Naive B cell (primary cell): ENCODE measurements around the gene ZBED1. TPM values are rescaled to one million over a fixed set of nuclear protein-coding genes. Genes with fewer than 3 reads are reported as not detected.
"Not testable (repeated sequence)": the region's sequence is repeated elsewhere in the genome, so short reads cannot be mapped to it uniquely, and the experiment has no call there.

ENCODE experiments used
- ATAC-seq, 2 donors: fragments of 150-1000 bp; cut with Tn5 transposase; 2 replicates each; pipeline ENCODE4 v1.10.0; 2021; ENCODE audit warnings: low read depth in 2 of 2, mild to moderate bottlenecking in 2 of 2, moderate library complexity in 2 of 2
- DNase-seq: peaks from one replicate; pipeline ENCODE4 v3.0.0; 2022
- H3K27ac Mint-ChIP-seq, 6 donors: one replicate each; pipeline ENCODE4 v1.8.0; 2020 to 2022; ENCODE audit warnings: mild to moderate bottlenecking in 6 of 6, mixed read lengths in 6 of 6, moderate library complexity in 5 of 6, inconsistent platforms in 2 of 6
- H3K27me3 Mint-ChIP-seq, 3 donors: one replicate each; pipeline ENCODE4 v1.8.0; 2021 to 2022; ENCODE audit warnings: mixed read lengths in 3 of 3, mild to moderate bottlenecking in 1 of 3
- H3K36me3 Mint-ChIP-seq, 2 donors: one replicate each; pipeline ENCODE4 v1.8.0; 2020 to 2022; ENCODE audit warnings: mixed read lengths in 2 of 2, inconsistent platforms in 1 of 2, mild to moderate bottlenecking in 1 of 2
- H3K4me1 Mint-ChIP-seq, 3 donors: one replicate each; pipeline ENCODE4 v1.8.0; 2020 to 2022; ENCODE audit warnings: mixed read lengths in 3 of 3, inconsistent platforms in 1 of 3, mild to moderate bottlenecking in 1 of 3, moderate library complexity in 1 of 3
- H3K4me3 Mint-ChIP-seq, 8 donors: one replicate each; pipeline ENCODE4 v1.8.0; 2020 to 2022; ENCODE audit warnings: mild to moderate bottlenecking in 8 of 8, mixed read lengths in 8 of 8, moderate library complexity in 8 of 8, inconsistent platforms in 2 of 8
- H3K9me3 Mint-ChIP-seq, 7 donors: one replicate each; pipeline ENCODE4 v1.8.0; 2020 to 2022; ENCODE audit warnings: mixed read lengths in 7 of 7, mild to moderate bottlenecking in 5 of 7, inconsistent platforms in 2 of 7, moderate library complexity in 1 of 7
- polyA plus RNA-seq, 6 donors: library from polyadenylated mRNA; unstranded; fragments of 300-500 nt; fragmentation: Illumina TruSeq; gene quantifications; one replicate each; pipeline ENCODE4 v1.2.3, GENCODE V29; 2021; ENCODE audit warnings: low read depth in 6 of 6

ZBED1 gene
- polyA plus RNA-seq, 6 donors from 2014 or later, result 25.6 to 82.8 (median 56.4) TPM

DNA sequence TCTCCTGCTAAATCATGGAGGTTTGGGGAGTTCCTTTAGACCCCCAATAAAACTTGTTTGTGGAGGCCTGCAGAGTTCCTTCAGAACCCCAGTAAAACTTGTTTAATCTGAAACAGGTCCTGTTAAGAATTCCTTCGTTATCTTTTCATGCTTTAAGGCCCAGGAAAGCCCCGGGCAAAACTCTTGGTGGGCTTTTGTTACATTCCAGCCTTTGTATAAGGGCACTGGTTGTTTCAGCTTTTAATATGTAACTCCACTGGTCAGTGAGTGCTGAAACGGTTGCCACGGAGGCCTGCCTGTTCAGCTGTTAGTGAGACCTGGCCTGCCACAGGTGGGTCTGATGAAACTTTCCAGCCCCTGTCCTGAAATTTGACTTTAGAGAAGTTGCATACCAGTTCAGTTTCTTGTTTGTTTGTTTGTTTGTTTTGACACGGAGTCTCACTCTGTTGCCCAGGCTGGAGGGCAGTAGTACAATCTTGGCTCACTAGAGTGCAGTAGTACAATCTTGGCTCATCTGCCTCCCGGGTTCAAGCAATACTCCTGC lies 12.4 kb upstream of the ZBED1 start:
- Mint-ChIP-seq H3K4me1 (peaks cover 36 to 59% (median 40%) of the 10 kb centered on the region in 3 donors), H3K27me3 (no peaks in the 10 kb centered on the region), H3K36me3 (no peaks in the 10 kb centered on the region), H3K27ac (peak overlapping the region in 3 of 6 donors; percentile 19 to 70 (median 59)), H3K9me3 (no peaks in the 10 kb centered on the region), H3K4me3 (peak overlapping the region in 3 of 8 donors; percentile 20 to 68 (median 62))
- no peak for DNase-seq
- no peak for ATAC-seq

DNA sequence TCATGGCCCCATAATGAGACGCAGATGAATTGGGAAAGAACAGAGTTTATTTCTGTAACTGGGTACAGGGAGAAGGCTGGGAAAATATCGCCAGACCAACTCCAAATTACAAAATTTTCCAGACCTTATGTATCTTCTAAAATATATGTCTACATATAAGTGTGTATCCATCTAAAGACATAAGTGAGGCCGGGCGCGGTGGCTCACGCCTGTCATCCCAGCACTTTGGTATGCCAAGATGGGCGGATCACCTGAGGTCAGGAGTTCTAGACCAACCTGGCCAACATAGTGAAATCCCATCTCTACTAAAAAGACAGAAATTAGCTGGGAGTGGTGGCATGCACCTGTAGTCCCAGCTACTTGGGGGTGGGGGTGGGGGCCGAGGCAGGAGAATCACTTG lies 11.7 kb upstream of the ZBED1 start:
- Mint-ChIP-seq H3K27me3 (no peaks in the 10 kb centered on the region), H3K9me3 (no peaks in the 10 kb centered on the region), H3K4me1 (peaks cover 30 to 55% (median 33%) of the 10 kb centered on the region in 3 donors), H3K4me3 (peak overlapping the region in 2 of 8 donors; percentile 12 to 68), H3K36me3 (no peaks in the 10 kb centered on the region), H3K27ac (peak overlapping the region in 3 of 6 donors; percentile 29 to 80 (median 59))
- DNase-seq (no peak), ATAC-seq (no peak)

DNA sequence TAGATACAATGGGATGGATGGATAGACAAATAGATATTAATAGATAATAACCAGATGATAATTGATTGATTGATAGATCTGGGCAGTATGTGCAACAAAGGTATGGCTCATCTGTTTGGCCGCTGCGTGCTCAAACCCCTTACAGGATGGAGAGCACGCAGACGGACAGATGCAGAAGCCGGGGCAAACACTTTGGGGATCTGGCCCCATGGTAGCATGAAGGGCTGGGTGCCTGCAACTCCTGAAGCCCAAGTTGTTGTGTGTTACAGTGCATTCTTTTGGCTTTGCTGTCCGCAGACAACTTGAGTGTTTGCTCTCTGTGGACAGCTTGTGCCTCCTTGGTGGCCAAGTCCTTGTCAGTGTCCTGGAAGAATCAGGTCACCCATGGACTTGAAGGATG lies 10.6 kb upstream of the ZBED1 start:
- H3K4me1 Mint-ChIP-seq, result peaks cover 22 to 43% (median 27%) of the 10 kb centered on the region in 3 donors
- no peaks in the 10 kb centered on the region for H3K9me3 Mint-ChIP-seq
- ATAC-seq (no peak), DNase-seq (no peak)
- H3K36me3 Mint-ChIP-seq, result no peaks in the 10 kb centered on the region
- H3K27me3 Mint-ChIP-seq, result no peaks in the 10 kb centered on the region
- H3K4me3 Mint-ChIP-seq, result no peak overlapping the region
- H3K27ac Mint-ChIP-seq, result peak overlapping the region in 2 of 6 donors; percentile 11 to 94

DNA sequence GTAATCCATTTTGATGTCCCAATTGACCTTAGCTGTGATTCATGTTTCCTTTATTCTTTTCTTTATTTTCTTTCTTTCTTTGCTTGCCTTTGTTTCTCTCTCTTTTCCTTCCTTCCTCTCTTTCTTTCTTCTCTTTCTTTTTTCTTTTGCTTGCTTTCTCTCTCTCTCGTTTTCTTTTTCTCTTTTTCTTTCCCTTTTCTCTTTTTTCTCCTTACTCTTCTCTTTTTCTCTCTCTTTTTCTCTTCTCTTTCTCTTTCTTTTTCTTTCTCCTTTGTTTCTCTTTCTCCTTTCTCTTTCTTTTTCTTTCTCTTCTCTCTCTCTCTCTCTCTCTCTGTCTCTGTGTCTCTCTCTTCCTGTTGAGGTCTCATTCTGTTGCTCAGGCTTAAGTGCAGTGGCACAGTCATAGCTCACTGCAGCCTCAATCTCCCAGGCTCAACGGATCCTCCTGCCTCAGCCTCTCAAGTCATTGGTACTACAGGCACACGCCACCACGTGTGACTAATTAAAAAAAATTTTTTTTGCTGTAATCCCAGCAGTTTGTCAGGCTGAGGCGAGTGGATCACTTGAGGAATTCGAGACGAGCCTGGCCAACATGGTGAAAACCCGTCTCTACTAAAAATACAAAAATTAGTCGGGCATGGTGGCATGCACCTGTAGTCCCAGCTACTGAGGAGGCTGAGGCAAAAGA lies 8.0 kb upstream of the ZBED1 start:
- peak overlapping the region in 3 of 6 donors; percentile 3 to 86 (median 50) for H3K27ac Mint-ChIP-seq
- peak overlapping the region in 1 of 8 donors; percentile 1 for H3K4me3 Mint-ChIP-seq
- no peaks in the 10 kb centered on the region for H3K27me3 Mint-ChIP-seq
- ATAC-seq, result no peak
- DNase-seq, result no peak
- no peaks in the 10 kb centered on the region for H3K9me3 Mint-ChIP-seq
- H3K4me1 Mint-ChIP-seq, result peaks cover 12 to 24% (median 15%) of the 10 kb centered on the region in 3 donors
- H3K36me3 Mint-ChIP-seq, result no peaks in the 10 kb centered on the region

DNA sequence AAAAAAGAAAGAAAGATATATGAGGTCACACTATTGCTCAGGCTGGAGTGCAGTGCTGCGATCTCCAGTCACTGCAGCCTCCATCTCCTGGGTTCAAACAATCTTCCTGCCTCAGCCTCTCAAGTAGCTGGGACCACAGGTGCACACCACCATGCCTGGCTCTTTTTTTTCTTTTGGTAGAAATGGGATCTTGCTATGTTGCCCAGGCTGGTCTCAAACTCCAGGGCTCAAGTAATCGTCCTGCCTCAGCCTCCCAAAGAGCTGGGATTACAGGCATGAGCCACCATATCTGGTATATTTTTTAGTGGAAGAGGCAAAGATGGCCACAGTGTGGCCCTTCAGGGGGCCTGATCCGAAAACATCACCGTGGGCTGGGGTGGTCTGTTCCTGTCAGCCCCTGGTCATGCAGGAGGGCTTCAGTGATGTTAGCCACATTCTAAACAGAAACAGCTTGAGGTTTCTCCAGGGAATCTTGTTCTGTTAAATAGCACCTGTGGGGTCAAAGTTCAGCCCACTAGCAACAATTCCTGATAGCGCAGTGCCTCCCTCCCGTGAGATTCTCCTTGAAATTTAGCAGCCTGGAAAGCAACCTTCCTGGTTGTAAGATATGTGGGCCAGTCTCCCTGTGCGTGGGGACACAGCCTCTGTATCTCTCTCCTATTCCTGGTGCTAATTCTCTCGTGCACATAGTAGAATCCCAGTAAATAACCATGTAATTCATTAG lies 7.3 kb upstream of the ZBED1 start:
- ATAC-seq (no peak), DNase-seq (no peak)
- Mint-ChIP-seq H3K27ac (peak overlapping the region in 1 of 6 donors; percentile 15), H3K27me3 (no peaks in the 10 kb centered on the region), H3K9me3 (no peaks in the 10 kb centered on the region), H3K4me1 (peaks cover 12 to 22% (median 15%) of the 10 kb centered on the region in 3 donors), H3K4me3 (no peak overlapping the region), H3K36me3 (no peaks in the 10 kb centered on the region)

DNA sequence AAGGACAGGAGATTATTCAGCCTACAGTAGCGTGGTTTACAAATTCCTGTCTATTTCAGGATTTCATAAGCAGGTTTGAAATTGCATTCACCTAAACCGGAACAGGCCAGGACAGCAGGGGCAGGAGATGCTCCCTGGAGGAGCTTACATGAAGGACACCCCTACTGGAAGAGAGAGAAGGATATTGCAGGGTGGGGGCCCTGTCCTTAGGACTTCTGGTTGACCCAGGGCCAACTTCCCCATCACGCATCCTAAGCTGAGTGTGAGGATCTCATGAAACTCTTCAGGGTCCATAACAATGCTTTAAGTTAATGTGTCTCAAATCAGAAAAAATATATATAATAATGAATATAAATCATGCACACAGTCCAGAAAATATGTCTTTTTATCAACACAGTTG lies 6.4 kb upstream of the ZBED1 start:
- ATAC-seq (no peak), DNase-seq (no peak)
- Mint-ChIP-seq H3K4me3 (peak overlapping the region in 1 of 8 donors; percentile 16), H3K27me3 (no peaks in the 10 kb centered on the region), H3K36me3 (no peaks in the 10 kb centered on the region), H3K27ac (no peak overlapping the region), H3K9me3 (no peaks in the 10 kb centered on the region), H3K4me1 (peaks cover 12 to 20% (median 15%) of the 10 kb centered on the region in 3 donors)

DNA sequence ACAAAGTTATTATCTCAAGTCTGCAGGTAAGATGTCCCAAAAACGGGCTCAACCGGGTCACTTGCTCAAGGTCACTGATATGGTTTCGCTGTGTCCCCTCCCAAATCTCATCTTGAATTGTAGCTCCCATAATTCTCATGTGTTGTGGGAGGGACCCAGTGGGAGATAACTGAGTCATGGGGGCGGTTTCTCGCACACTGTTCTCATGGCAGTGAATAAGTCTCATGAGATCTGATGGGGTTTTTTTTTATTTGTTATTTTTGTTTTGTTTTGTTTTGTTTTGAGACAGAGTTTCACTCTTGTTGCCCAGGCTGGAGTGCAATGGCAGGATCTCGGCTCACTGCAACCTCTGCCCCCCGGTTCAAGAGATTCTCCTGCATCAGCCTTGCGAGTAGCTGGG lies 4.6 kb upstream of the ZBED1 start:
- H3K4me1 Mint-ChIP-seq, result peaks cover 11 to 25% (median 16%) of the 10 kb centered on the region in 3 donors
- not testable (repeated sequence) for H3K9me3 Mint-ChIP-seq, DNase-seq, ATAC-seq, H3K27me3 Mint-ChIP-seq, H3K4me3 Mint-ChIP-seq, H3K36me3 Mint-ChIP-seq
- H3K27ac Mint-ChIP-seq, result peak overlapping the region in 3 of 6 donors; percentile 28 to 58 (median 52)

DNA sequence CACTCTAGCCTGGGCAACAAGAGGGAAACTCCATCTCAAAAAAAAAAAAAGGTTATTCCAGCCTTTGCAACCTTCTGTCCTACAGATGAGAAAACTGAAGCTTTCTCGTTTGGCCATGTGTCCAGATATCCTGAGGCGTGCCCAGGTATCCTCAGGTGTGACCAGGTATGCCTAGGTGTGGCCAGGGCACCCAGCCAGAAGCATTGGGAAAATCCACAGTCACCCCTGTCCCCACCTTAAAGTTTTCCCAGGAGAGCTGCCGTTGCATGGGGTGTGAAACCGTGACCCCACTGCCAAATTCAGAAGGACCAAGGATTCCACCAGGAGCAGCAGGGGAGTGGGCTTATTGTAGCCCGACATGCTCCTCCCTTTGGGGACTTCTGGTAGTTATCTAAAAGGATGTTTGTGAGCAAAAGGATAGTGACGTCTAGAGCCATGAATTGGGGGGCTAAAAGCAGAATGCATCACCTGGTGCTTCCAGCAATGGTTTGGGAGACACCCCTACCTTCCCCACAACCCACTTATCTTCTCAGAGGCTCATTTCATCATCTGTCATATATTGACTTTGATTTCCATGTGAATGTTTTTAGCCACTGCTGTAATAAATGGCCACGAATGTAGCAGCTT lies 4.0 kb upstream of the ZBED1 start:
- H3K4me3 Mint-ChIP-seq, result peak overlapping the region in 1 of 8 donors; percentile 64
- DNase-seq (no peak), ATAC-seq (no peak)
- H3K4me1 Mint-ChIP-seq, result peaks cover 11 to 27% (median 16%) of the 10 kb centered on the region in 3 donors
- H3K27me3 Mint-ChIP-seq, result no peaks in the 10 kb centered on the region
- H3K36me3 Mint-ChIP-seq, result no peaks in the 10 kb centered on the region
- H3K9me3 Mint-ChIP-seq, result no peaks in the 10 kb centered on the region
- peak overlapping the region in 3 of 6 donors; percentile 12 to 58 (median 28) for H3K27ac Mint-ChIP-seq

DNA sequence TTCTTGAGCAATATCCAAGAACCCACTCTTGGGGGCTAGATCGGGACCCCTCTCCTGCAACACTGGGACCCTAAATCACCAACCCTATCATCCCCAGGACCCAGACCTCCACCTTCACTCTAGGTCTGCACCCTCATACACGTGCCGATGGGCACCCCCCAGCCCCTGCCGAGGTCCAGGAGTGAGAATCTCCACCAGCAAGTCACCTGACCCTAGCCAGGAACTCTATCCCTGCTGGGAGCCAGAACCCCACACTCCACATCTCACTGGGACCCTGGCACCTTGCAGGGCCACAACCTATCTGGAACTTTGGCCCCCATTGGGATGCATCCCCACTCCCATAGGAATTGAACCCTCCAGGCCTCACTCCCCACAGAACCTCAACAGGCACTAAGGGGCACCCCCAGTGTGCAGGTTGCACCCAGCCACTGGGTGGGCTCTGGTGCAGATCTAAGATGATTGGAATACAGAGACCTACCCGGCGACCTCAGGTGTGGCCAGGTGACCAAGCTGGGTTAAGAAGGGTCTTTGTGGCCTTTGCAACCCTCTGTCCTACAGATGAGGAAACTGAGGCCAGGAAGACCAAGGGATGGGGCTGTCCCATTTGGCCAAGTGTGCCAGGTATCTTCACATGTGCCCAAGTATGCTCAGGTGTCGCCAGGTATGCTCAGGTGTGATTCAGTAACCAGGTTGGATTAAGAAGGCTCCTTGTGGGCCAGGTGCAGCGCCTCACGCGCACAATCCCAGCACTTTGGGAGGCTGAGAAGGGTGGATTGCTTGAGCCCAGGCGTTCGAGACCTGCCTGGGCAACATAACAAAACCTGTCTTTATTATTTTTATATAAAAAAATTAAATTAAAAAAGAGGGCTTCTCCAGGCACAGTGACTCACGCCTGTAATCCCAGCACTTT lies 3.1 kb upstream of the ZBED1 start:
- H3K27me3 Mint-ChIP-seq, result no peaks in the 10 kb centered on the region
- H3K36me3 Mint-ChIP-seq, result no peaks in the 10 kb centered on the region
- H3K4me1 Mint-ChIP-seq, result peaks cover 13 to 34% (median 23%) of the 10 kb centered on the region in 3 donors
- H3K9me3 Mint-ChIP-seq, result no peaks in the 10 kb centered on the region
- peak overlapping the region in 4 of 6 donors; percentile 3 to 91 (median 44) for H3K27ac Mint-ChIP-seq
- H3K4me3 Mint-ChIP-seq, result peak overlapping the region in 4 of 8 donors; percentile 32 to 75 (median 52)
- DNase-seq, result no peak
- no peak for ATAC-seq

DNA sequence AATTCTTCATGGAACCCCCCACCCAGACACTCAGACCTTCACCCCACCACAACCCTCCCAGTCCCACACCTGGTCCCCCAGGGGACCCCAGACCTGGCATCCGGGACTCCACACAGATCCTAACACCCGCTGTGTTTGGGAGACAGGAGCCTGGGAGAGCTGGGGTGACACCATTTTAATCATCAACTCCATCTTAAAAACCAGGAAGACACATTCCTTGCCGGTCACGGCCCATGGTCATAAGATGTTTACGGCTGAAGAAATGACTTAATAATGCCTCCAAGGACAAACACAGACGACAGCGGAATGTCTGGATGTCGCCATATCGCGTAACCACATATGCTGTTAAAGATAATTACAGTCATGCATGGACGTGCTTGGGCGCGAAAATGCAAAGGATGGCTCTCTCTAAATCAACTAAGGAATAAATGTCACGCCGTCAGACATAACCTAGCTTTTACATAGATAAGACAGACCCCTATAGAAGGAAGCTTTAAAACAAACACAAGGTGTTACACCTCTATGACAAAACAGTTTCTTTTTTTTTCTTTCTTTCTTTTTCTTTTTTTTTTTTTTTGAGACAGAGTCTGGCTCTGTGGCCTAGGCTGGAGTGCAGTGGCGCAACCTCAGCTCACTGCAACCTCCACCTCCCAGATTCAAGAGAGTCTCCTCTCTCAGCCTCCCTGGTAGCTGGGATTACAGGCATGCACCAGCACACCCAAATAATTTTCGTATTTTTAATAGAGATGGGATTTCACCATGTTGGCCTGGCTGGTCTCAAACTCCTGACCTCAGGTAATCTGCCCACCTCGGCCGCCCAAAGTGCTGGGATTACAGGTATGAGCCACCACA lies 2.1 kb upstream of the ZBED1 start:
- no peak for ATAC-seq
- no peak for DNase-seq
- H3K27me3 Mint-ChIP-seq, result no peaks in the 10 kb centered on the region
- H3K4me3 Mint-ChIP-seq, result peak overlapping the region in 4 of 8 donors; percentile 22 to 82 (median 63)
- H3K4me1 Mint-ChIP-seq, result peaks cover 17 to 34% (median 28%) of the 10 kb centered on the region in 3 donors
- H3K9me3 Mint-ChIP-seq, result no peaks in the 10 kb centered on the region
- H3K36me3 Mint-ChIP-seq, result no peaks in the 10 kb centered on the region
- H3K27ac Mint-ChIP-seq, result peak overlapping the region in 3 of 6 donors; percentile 3 to 94 (median 91)

DNA sequence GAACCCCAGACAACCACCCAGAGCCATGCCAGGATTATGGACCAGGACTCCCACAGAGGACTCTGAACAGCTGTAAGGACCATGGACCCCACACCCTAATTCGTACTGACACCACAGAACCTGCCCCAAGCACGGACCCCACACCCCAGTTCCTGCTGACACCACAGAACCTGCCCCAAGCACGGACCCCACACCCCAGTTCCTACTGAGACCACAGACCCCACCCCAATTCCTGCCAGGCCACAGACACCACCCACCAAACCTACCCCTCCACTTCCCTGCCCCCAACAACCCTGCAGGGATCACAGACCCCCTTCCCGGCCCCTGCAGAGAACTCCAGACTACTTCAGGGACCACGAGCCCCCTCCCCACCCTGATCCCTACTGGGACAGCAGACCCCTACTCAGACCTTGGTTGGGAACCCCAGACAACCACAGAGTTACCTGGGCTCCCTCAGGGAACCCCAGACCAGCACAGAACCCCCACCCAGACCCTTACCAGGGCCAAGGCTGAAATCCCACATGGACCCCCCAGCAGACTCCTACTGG lies 1.4 kb upstream of the ZBED1 start:
- no peaks in the 10 kb centered on the region for H3K27me3 Mint-ChIP-seq
- DNase-seq, result no peak
- peak overlapping the region in 7 of 8 donors; percentile 64 to 93 (median 82) for H3K4me3 Mint-ChIP-seq
- no peak for ATAC-seq
- H3K4me1 Mint-ChIP-seq, result peaks cover 20 to 40% (median 35%) of the 10 kb centered on the region in 3 donors
- H3K9me3 Mint-ChIP-seq, result no peaks in the 10 kb centered on the region
- peak overlapping the region; percentile 63 to 94 (median 90) for H3K27ac Mint-ChIP-seq
- no peaks in the 10 kb centered on the region for H3K36me3 Mint-ChIP-seq
